Measurements from ENCODE around the gene MS4A4E. TPM values are rescaled to one million over a fixed set of nuclear protein-coding genes. Genes with fewer than 3 reads are reported as not detected.

MS4A4E gene
- total RNA-seq, 2 donors from 2014 or later, result 0.31 TPM; not detected in 1

DNA sequence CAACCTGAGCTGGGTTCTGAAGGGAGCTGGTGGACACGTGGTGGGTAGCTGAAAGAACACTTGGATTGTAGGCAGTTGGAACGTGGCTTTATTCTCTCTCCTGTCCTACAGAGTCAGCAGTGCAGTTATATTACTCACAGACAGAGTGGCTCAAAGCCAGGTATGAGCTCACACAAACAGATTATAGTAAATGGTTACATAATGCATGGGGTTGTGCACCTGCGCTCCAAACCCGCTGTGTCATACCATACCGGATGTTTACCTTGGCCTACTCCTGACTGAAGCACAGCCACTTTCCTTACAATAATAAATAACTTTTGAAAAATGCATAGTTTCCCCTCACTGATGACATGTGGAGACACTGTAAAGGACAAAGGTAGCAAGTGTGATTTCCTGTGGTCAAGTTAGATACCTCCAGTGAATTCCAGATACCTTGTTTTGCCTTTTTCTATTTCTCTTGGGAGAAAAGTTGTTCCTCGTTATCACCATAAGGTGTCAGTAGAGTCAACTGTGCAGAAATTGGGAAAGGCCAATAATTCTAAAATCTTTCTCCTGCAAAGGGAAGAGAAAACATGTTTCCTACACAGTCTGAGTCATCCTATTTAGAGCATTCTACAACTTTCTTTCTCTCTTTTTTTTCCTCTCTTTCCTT lies 73.5 kb downstream of the MS4A4E start:
- Histone ChIP-seq H3K9ac (ENCODE audit: extremely low read depth, low read length, poor library complexity, severe bottlenecking) (no peak overlapping the region), H3K36me3 (ENCODE audit: control insufficient read depth, insufficient read depth, low read length) (no peaks in the 10 kb centered on the region), H3K27ac (ENCODE audit: low read depth, low read length) (no peak overlapping the region), H3K4me1 (ENCODE audit: control insufficient read depth, insufficient read depth, low read length) (no peaks in the 10 kb centered on the region), H3K4me3 (ENCODE audit: low read length) (no peak overlapping the region), H3K9me3 (ENCODE audit: control insufficient read depth, low read length) (peaks cover 21% of the 10 kb centered on the region), H3K27me3 (ENCODE audit: control insufficient read depth, insufficient read depth, low read length, poor library complexity, severe bottlenecking) (no peaks in the 10 kb centered on the region)
- Mint-ChIP-seq H3K4me3 (no peak overlapping the region), H3K27me3 (ENCODE audit: insufficient read depth) (peaks cover 1% of the 10 kb centered on the region), H3K9me3 (peaks cover 42% of the 10 kb centered on the region), H3K4me1 (no peaks in the 10 kb centered on the region), H3K36me3 (ENCODE audit: low read depth) (no peaks in the 10 kb centered on the region), H3K27ac (no peak overlapping the region)
- TF ChIP-seq, protein P1, sequence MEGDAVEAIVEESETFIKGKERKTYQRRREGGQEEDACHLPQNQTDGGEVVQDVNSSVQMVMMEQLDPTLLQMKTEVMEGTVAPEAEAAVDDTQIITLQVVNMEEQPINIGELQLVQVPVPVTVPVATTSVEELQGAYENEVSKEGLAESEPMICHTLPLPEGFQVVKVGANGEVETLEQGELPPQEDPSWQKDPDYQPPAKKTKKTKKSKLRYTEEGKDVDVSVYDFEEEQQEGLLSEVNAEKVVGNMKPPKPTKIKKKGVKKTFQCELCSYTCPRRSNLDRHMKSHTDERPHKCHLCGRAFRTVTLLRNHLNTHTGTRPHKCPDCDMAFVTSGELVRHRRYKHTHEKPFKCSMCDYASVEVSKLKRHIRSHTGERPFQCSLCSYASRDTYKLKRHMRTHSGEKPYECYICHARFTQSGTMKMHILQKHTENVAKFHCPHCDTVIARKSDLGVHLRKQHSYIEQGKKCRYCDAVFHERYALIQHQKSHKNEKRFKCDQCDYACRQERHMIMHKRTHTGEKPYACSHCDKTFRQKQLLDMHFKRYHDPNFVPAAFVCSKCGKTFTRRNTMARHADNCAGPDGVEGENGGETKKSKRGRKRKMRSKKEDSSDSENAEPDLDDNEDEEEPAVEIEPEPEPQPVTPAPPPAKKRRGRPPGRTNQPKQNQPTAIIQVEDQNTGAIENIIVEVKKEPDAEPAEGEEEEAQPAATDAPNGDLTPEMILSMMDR (conservative IDR thresholded peaks at IDR 0.05), result peak; percentile 56
- peak; percentile 65 for DNase-seq
- 89 to 92% methylated on average over 3 to 6 of the region's 6 CpGs for WGBS, 2 experiments (ENCODE audit: insufficient coverage in 1 of 2, insufficient read length in 1 of 2)

DNA sequence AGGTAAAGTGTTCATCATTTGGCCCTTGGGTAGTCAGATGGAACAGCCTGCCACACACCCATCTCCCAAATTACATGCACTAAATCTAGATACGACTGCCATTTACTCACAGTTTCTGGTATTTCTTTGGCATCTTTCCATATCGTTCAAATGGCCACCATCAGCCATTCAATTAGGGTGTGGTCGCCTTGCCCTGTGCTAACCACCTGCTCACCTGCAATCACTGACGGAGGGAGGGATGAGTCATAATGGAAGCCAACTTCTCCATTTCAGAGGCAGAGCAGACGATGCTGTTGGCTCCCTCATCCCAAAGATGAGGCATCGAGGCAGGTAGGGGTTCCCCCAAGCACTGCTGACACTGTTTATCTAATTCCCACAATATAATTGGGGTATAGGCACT lies 74.6 kb downstream of the MS4A4E start:
- Histone ChIP-seq H3K27ac (ENCODE audit: low read depth, low read length) (no peak overlapping the region), H3K9me3 (ENCODE audit: control insufficient read depth, low read length) (peaks cover 21% of the 10 kb centered on the region), H3K4me3 (ENCODE audit: low read length) (no peak overlapping the region), H3K36me3 (ENCODE audit: control insufficient read depth, insufficient read depth, low read length) (no peaks in the 10 kb centered on the region), H3K27me3 (ENCODE audit: control insufficient read depth, insufficient read depth, low read length, poor library complexity, severe bottlenecking) (no peaks in the 10 kb centered on the region), H3K9ac (ENCODE audit: extremely low read depth, low read length, poor library complexity, severe bottlenecking) (no peak overlapping the region), H3K4me1 (ENCODE audit: control insufficient read depth, insufficient read depth, low read length) (no peaks in the 10 kb centered on the region)
- peaks cover 1% of the 10 kb centered on the region for H3K27me3 Mint-ChIP-seq (ENCODE audit: insufficient read depth)
- H3K27ac Mint-ChIP-seq, result no peak overlapping the region
- no peaks in the 10 kb centered on the region for H3K36me3 Mint-ChIP-seq (ENCODE audit: low read depth)
- no peak for DNase-seq
- WGBS, 2 experiments (ENCODE audit: insufficient coverage in 1 of 2, insufficient read length in 1 of 2), result 87 to 96% methylated on average over 4 to 6 of the region's 6 CpGs
- no peaks in the 10 kb centered on the region for H3K4me1 Mint-ChIP-seq
- TF ChIP-seq, protein P1 (conservative IDR thresholded peaks at IDR 0.05), result no peak
- H3K9me3 Mint-ChIP-seq, result peaks cover 42% of the 10 kb centered on the region
- H3K4me3 Mint-ChIP-seq, result no peak overlapping the region

DNA sequence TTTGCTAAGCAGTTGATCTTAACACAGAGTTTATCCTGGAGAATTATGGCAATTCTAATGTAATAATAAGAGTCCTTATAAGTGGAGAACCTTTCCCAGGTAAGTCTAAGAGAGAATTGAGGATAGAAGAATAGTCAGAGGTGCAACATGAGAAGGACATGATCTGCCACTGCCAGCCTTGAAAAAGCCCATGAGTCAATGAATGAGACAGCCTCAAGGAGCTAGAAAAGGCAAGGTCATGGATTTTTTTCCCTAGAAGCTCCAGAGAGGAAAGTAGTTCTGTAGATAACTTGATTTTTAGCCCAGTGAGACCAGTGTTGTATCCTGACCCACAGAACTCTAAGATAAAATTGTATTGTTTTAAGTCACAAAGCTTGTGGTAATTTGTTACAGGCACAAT lies 77.0 kb downstream of the MS4A4E start:
- Mint-ChIP-seq H3K4me3 (no peak overlapping the region), H3K27me3 (ENCODE audit: insufficient read depth) (peaks cover 1% of the 10 kb centered on the region), H3K9me3 (peaks cover 42% of the 10 kb centered on the region), H3K4me1 (no peaks in the 10 kb centered on the region), H3K27ac (no peak overlapping the region), H3K36me3 (ENCODE audit: low read depth) (no peaks in the 10 kb centered on the region)
- Histone ChIP-seq H3K4me3 (ENCODE audit: low read length) (no peak overlapping the region), H3K9me3 (ENCODE audit: control insufficient read depth, low read length) (peaks cover 21% of the 10 kb centered on the region), H3K9ac (ENCODE audit: extremely low read depth, low read length, poor library complexity, severe bottlenecking) (no peak overlapping the region), H3K4me1 (ENCODE audit: control insufficient read depth, insufficient read depth, low read length) (no peaks in the 10 kb centered on the region), H3K36me3 (ENCODE audit: control insufficient read depth, insufficient read depth, low read length) (no peaks in the 10 kb centered on the region), H3K27ac (ENCODE audit: low read depth, low read length) (no peak overlapping the region), H3K27me3 (ENCODE audit: control insufficient read depth, insufficient read depth, low read length, poor library complexity, severe bottlenecking) (no peaks in the 10 kb centered on the region)
- DNase-seq, result no peak
- TF ChIP-seq, protein P1 (conservative IDR thresholded peaks at IDR 0.05), result no peak
